ENCODE results near the gene PLK3.
A peak's percentile ranks its signal among the peaks of the same experiment; 100 is the strongest.
"Not testable (repeated sequence)": the region's sequence is repeated elsewhere in the genome, so short reads cannot be mapped to it uniquely, and the experiment has no call there.

The PLK3 gene

DNA sequence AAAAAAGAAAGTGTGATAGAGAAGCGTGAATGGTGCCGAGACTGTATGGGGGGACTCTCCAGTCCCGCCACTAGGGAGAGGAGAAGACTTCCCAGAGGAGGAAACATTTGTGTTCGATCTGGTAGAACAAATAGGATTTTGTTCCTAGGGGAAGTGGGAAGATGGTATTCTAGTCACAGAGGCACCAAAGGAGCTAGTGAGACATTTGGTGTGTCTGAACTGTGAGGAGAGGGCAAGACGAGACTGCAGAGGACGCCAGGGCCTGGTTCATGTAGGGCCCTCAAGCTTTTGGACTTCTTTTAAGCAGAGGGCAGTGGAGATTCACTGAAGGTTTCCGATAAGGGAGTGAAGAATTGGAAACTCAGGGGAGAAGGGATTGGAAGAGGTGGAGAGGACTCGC is 11.1 kb downstream of the PLK3 start:
- no peaks in the 10 kb centered on the region for H3K9me3 ChIP-seq (ENCODE audit: insufficient read depth, low read length)
- H3K79me2 ChIP-seq (ENCODE audit: insufficient read depth, low read length), result no peaks in the 10 kb centered on the region
- H2AFZ ChIP-seq (ENCODE audit: low read depth, low read length, severe bottlenecking), result no peak overlapping the region
- H3F3A ChIP-seq (ENCODE audit: insufficient read depth), result peaks cover 14% of the 10 kb centered on the region
- no peaks in the 10 kb centered on the region for H4K20me1 ChIP-seq (ENCODE audit: low read depth, low read length)
- no peaks in the 10 kb centered on the region for H3K27me3 ChIP-seq (ENCODE audit: low read length)
- H3K36me3 ChIP-seq (ENCODE audit: low read length), result no peaks in the 10 kb centered on the region
- no peaks in the 10 kb centered on the region for H3K9me2 ChIP-seq (replicated peaks; ENCODE audit: insufficient read depth, low read length)
- no peak for TF ChIP-seq EZH2phosphoT487 (conservative IDR thresholded peaks at IDR 0.05; ENCODE audit: low read length)
- TF ChIP-seq, protein P1, sequence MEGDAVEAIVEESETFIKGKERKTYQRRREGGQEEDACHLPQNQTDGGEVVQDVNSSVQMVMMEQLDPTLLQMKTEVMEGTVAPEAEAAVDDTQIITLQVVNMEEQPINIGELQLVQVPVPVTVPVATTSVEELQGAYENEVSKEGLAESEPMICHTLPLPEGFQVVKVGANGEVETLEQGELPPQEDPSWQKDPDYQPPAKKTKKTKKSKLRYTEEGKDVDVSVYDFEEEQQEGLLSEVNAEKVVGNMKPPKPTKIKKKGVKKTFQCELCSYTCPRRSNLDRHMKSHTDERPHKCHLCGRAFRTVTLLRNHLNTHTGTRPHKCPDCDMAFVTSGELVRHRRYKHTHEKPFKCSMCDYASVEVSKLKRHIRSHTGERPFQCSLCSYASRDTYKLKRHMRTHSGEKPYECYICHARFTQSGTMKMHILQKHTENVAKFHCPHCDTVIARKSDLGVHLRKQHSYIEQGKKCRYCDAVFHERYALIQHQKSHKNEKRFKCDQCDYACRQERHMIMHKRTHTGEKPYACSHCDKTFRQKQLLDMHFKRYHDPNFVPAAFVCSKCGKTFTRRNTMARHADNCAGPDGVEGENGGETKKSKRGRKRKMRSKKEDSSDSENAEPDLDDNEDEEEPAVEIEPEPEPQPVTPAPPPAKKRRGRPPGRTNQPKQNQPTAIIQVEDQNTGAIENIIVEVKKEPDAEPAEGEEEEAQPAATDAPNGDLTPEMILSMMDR (IDR thresholded peaks at IDR 0.05; ENCODE audit: insufficient read depth, low read length, poor library complexity, severe bottlenecking), result no peak
- H3K4me3 ChIP-seq (ENCODE audit: insufficient read depth, low read length, poor library complexity, severe bottlenecking), result no peak overlapping the region
- no peak overlapping the region for H3K4me2 ChIP-seq (ENCODE audit: low read depth, low read length, poor library complexity, severe bottlenecking)
- H3K27ac ChIP-seq (ENCODE audit: low read depth, low read length), result no peak overlapping the region
- H3K9ac ChIP-seq (ENCODE audit: low read length), result no peak overlapping the region

DNA sequence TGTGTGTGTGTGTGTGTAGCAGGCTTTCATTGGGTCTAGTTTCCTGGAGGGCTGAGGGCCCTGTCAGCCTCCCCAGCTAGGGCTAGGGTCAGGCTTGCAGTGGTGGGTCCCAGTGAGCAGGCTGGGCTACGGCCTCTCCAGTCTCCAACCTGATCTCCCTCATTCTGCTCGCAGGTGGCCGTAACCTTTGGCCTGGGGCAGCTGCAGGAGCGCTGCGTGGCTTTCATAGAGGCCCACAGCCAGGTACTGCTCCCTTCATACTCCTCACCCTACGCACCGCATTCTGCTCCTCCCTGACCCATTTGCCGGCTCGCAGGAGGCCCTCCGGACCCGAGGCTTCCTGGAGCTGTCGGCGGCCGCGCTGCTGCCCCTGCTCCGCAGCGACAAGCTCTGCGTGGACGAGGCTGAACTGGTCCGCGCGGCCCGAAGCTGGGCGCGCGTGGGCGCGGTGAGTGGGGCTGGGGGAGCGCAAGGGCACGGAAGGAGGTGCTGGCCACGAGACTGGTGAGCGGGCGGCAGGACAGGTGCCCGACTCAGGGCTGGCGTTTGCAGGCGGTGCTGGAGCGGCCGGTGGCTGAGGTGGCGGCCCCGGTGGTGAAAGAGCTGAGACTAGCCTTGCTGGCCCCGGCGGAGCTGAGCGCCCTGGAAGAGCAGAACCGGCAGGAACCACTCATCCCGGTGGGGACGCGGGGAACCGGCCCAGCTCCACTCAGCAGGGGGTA is 12.8 kb downstream of the PLK3 start:
- no peaks in the 10 kb centered on the region for H3K27me3 ChIP-seq (ENCODE audit: low read length)
- H3K79me2 ChIP-seq (ENCODE audit: insufficient read depth, low read length), result no peaks in the 10 kb centered on the region
- TF ChIP-seq, protein P1 (IDR thresholded peaks at IDR 0.05; ENCODE audit: insufficient read depth, low read length, poor library complexity, severe bottlenecking), result no peak
- no peak for TF ChIP-seq EZH2phosphoT487 (conservative IDR thresholded peaks at IDR 0.05; ENCODE audit: low read length)
- peaks cover 16% of the 10 kb centered on the region for H3F3A ChIP-seq (ENCODE audit: insufficient read depth)
- no peaks in the 10 kb centered on the region for H3K9me3 ChIP-seq (ENCODE audit: insufficient read depth, low read length)
- H3K4me2 ChIP-seq (ENCODE audit: low read depth, low read length, poor library complexity, severe bottlenecking), result peak overlapping the region; percentile 59
- no peak overlapping the region for H3K4me3 ChIP-seq (ENCODE audit: insufficient read depth, low read length, poor library complexity, severe bottlenecking)
- no peaks in the 10 kb centered on the region for H3K9me2 ChIP-seq (replicated peaks; ENCODE audit: insufficient read depth, low read length)
- no peaks in the 10 kb centered on the region for H4K20me1 ChIP-seq (ENCODE audit: low read depth, low read length)
- no peak overlapping the region for H3K27ac ChIP-seq (ENCODE audit: low read depth, low read length)
- H2AFZ ChIP-seq (ENCODE audit: low read depth, low read length, severe bottlenecking), result peak overlapping the region; percentile 75
- H3K9ac ChIP-seq (ENCODE audit: low read length), result peak overlapping the region; percentile 60
- no peaks in the 10 kb centered on the region for H3K36me3 ChIP-seq (ENCODE audit: low read length)

DNA sequence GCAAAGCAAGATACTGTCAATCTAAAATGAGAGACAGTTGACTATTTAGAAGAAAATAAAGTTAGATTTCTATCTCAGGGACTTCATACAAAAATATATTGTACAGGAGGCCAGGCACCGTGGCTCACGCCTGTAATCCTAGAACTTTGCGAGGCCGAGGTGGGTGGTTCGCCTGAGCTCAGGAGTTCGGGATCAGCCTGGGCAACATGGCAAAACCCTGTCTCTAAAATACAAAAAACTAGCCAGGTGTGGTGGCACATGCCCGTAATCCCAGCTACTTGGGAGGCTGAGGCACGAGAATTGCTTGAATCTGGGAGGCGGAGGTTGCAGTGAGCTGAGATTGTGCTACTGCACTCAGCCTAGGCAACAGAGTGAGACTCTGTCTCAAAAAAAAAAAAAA is 15.7 kb downstream of the PLK3 start:
- not testable (repeated sequence) for H3K79me2 ChIP-seq (ENCODE audit: insufficient read depth, low read length); H3K9me2 ChIP-seq (replicated peaks; ENCODE audit: insufficient read depth, low read length); H3K4me3 ChIP-seq (ENCODE audit: insufficient read depth, low read length, poor library complexity, severe bottlenecking); H3K27me3 ChIP-seq (ENCODE audit: low read length); H3K36me3 ChIP-seq (ENCODE audit: low read length); H3K9me3 ChIP-seq (ENCODE audit: insufficient read depth, low read length); H2AFZ ChIP-seq (ENCODE audit: low read depth, low read length, severe bottlenecking); H3K27ac ChIP-seq (ENCODE audit: low read depth, low read length); H4K20me1 ChIP-seq (ENCODE audit: low read depth, low read length); H3K9ac ChIP-seq (ENCODE audit: low read length); H3K4me2 ChIP-seq (ENCODE audit: low read depth, low read length, poor library complexity, severe bottlenecking)
- H3F3A ChIP-seq (ENCODE audit: insufficient read depth), result peaks cover 31% of the 10 kb centered on the region

DNA sequence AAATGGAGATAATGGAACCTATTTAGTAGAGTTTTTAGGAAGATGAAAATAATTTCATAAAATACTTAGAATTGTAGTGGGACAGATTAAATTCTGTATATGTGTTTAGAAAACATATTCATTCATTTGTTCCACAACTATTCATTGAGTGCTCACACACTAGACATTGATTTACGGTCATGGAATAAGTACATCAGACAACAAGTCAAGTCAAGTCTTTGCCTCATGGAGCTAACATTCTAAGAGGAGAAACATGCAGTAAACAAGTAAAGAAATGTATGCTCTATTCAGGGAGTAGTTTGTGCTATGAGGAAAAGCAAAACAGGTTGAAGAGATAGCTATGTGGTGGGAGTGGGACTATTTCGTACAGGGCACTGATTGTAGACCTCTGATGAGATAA is 17.1 kb downstream of the PLK3 start:
- no peaks in the 10 kb centered on the region for H3K9me2 ChIP-seq (replicated peaks; ENCODE audit: insufficient read depth, low read length)
- H2AFZ ChIP-seq (ENCODE audit: low read depth, low read length, severe bottlenecking), result no peak overlapping the region
- H3K36me3 ChIP-seq (ENCODE audit: low read length), result no peaks in the 10 kb centered on the region
- H3K27ac ChIP-seq (ENCODE audit: low read depth, low read length), result no peak overlapping the region
- H3F3A ChIP-seq (ENCODE audit: insufficient read depth), result peaks cover 30% of the 10 kb centered on the region
- H3K9me3 ChIP-seq (ENCODE audit: insufficient read depth, low read length), result no peaks in the 10 kb centered on the region
- no peaks in the 10 kb centered on the region for H3K27me3 ChIP-seq (ENCODE audit: low read length)
- no peak for TF ChIP-seq EZH2phosphoT487 (conservative IDR thresholded peaks at IDR 0.05; ENCODE audit: low read length)
- TF ChIP-seq, protein P1 (IDR thresholded peaks at IDR 0.05; ENCODE audit: insufficient read depth, low read length, poor library complexity, severe bottlenecking), result no peak
- H4K20me1 ChIP-seq (ENCODE audit: low read depth, low read length), result no peaks in the 10 kb centered on the region
- no peak overlapping the region for H3K4me3 ChIP-seq (ENCODE audit: insufficient read depth, low read length, poor library complexity, severe bottlenecking)
- no peaks in the 10 kb centered on the region for H3K79me2 ChIP-seq (ENCODE audit: insufficient read depth, low read length)
- no peak overlapping the region for H3K9ac ChIP-seq (ENCODE audit: low read length)
- H3K4me2 ChIP-seq (ENCODE audit: low read depth, low read length, poor library complexity, severe bottlenecking), result no peak overlapping the region

Data from SU-DHL-6 (cell line).